H1 (cell line): ENCODE measurements around the gene CAVIN2. TPM values are rescaled to one million over a fixed set of nuclear protein-coding genes. Genes with fewer than 3 reads are reported as not detected.

Source experiments
- CTCF ChIA-PET: fragments of 300-600 bp; sonication (Branson Sonifier 250); formaldehyde crosslinking; loops from one replicate; lab custom pipeline; 2021; ENCODE audit not compliant: partially characterized antibody; lab: Charles Lee
- POLR2A ChIA-PET: fragments of 300-600 bp; sonication (Branson Sonifier 250); formaldehyde crosslinking; loops from one replicate; lab custom pipeline; 2021; ENCODE audit warnings: inconsistent platforms; ENCODE audit not compliant: partially characterized antibody; lab: Charles Lee
- DNase-seq, 2 experiments: peaks; one replicate each; pipeline versions ENCODE4 v3.0.0 to v3.0.0-alpha.2; 2010 to 2022; ENCODE audit warnings: low spot score in 2 of 2, low read depth in 1 of 2, mixed read lengths in 1 of 2
- FAIRE-seq: peaks from 2 replicates; lab custom pipeline; 2011; peaks lifted over from hg19 to GRCh38; lab: Jason Lieb, UNC
- H2AFZ ChIP-seq: 2 replicates; pipeline ENCODE4 v1.8.1; 2012; ENCODE audit warnings: low read length, inconsistent platforms
- H2AK5ac ChIP-seq: 2 replicates; pipeline ENCODE4 v1.6.1; 2013; ENCODE audit warnings: low read depth, low read length
- H2BK120ac ChIP-seq: replicated peaks from 2 replicates; pipeline ENCODE3; 2013; ENCODE audit warnings: low read depth, low read length, inconsistent platforms
- H2BK12ac ChIP-seq: 2 replicates; pipeline ENCODE4 v1.6.1; 2013; ENCODE audit warnings: low read depth, low read length
- H2BK15ac ChIP-seq: 2 replicates; pipeline ENCODE4 v1.6.1; 2013; ENCODE audit warnings: low read length
- H2BK20ac ChIP-seq: 2 replicates; pipeline ENCODE4 v1.6.1; 2013; ENCODE audit warnings: low read length
- H2BK5ac ChIP-seq: 2 replicates; pipeline ENCODE4 v1.6.1; 2013; ENCODE audit warnings: low read depth, low read length
- H3K14ac ChIP-seq: 2 replicates; pipeline ENCODE4 v1.6.1; 2013; ENCODE audit warnings: inconsistent platforms; ENCODE audit not compliant: insufficient read length
- H3K18ac ChIP-seq: 2 replicates; pipeline ENCODE4 v1.6.1; 2013; ENCODE audit warnings: low read length; ENCODE audit errors: extremely low read depth
- H3K23ac ChIP-seq: 2 replicates; pipeline ENCODE4 v1.6.1; 2013; ENCODE audit warnings: inconsistent platforms; ENCODE audit not compliant: insufficient read length
- H3K23me2 ChIP-seq: 2 replicates; pipeline ENCODE4 v1.6.1; 2013; ENCODE audit warnings: low read depth, low read length
- H3K27ac ChIP-seq: 2 replicates; pipeline ENCODE4 v1.6.1; 2011; ENCODE audit warnings: low read depth, low read length, inconsistent platforms
- H3K27me3 ChIP-seq, 4 experiments: replicated peaks in 1 of 4; 1 replicate in 1 of 4; 2 replicates in 3 of 4; pipeline versions ENCODE4 v1.6.1 to v1.8.1; 2011 to 2013; ENCODE audit warnings: low read length in 3 of 4, mild to moderate bottlenecking in 3 of 4, inconsistent platforms in 2 of 4, mixed read lengths in 2 of 4, moderate library complexity in 1 of 4; ENCODE audit not compliant: control insufficient read depth in 3 of 4, insufficient read depth in 3 of 4; ENCODE audit errors: extremely low read depth in 1 of 4
- H3K36me3 ChIP-seq, 4 experiments: 2 replicates each; pipeline versions ENCODE4 v1.6.1 to v1.8.1; 2011 to 2013; ENCODE audit warnings: mild to moderate bottlenecking in 4 of 4, low read length in 3 of 4, moderate library complexity in 2 of 4, control low read depth in 1 of 4, inconsistent platforms in 1 of 4; ENCODE audit not compliant: insufficient read depth in 4 of 4, control insufficient read depth in 2 of 4
- H3K4ac ChIP-seq: replicated peaks from 2 replicates; pipeline ENCODE3; 2013; ENCODE audit warnings: low read length, low read depth, mixed read lengths, inconsistent platforms; ENCODE audit not compliant: insufficient read length
- H3K4me1 ChIP-seq, 4 experiments: replicated peaks in 1 of 4; 1 replicate in 1 of 4; 2 replicates in 3 of 4; pipeline versions ENCODE4 v1.6.1 to v1.8.1; 2011 to 2013; ENCODE audit warnings: low read length in 3 of 4, inconsistent platforms in 2 of 4, mixed read lengths in 1 of 4; ENCODE audit not compliant: insufficient read depth in 4 of 4, control insufficient read depth in 3 of 4
- H3K4me2 ChIP-seq, 2 experiments: 2 replicates each; pipeline versions ENCODE4 v1.6.1 to v1.8.1; 2011 to 2013; ENCODE audit warnings: low read depth in 2 of 2, low read length in 2 of 2, control low read depth in 1 of 2, inconsistent platforms in 1 of 2, mild to moderate bottlenecking in 1 of 2; ENCODE audit not compliant: insufficient read depth in 1 of 2
- H3K4me3 ChIP-seq, 4 experiments: fragments of 200-600, 300-600 bp in 1 of 4; sonication (generic), shearing (Covaris generic), sonication (Bioruptor Twin) in 1 of 4; 2 replicates each; pipeline versions ENCODE4 v1.5.1 to v1.8.1; 2011 to 2016; ENCODE audit warnings: low read length in 4 of 4, low read depth in 3 of 4, control low read depth in 2 of 4, inconsistent platforms in 2 of 4, mild to moderate bottlenecking in 2 of 4, mixed read lengths in 1 of 4, moderate library complexity in 1 of 4; ENCODE audit not compliant: insufficient read depth in 2 of 4; ENCODE audit errors: extremely low read depth in 1 of 4
- H3K56ac ChIP-seq: replicated peaks from 2 replicates; pipeline ENCODE3; 2013; ENCODE audit warnings: low read depth, mild to moderate bottlenecking, mixed read lengths, low read length, inconsistent platforms; ENCODE audit not compliant: insufficient read length
- H3K79me1 ChIP-seq: 2 replicates; pipeline ENCODE4 v1.6.1; 2013; ENCODE audit warnings: low read depth, low read length, control low read depth
- H3K79me2 ChIP-seq, 2 experiments: 2 replicates each; pipeline versions ENCODE4 v1.6.1 to v1.8.1; 2012 to 2013; ENCODE audit warnings: low read length in 2 of 2, mild to moderate bottlenecking in 2 of 2, inconsistent platforms in 1 of 2; ENCODE audit not compliant: insufficient read depth in 2 of 2, control insufficient read depth in 1 of 2
- H3K9ac ChIP-seq, 4 experiments: replicated peaks in 1 of 4; 1 replicate in 1 of 4; 2 replicates in 3 of 4; pipeline versions ENCODE4 v1.6.1 to v1.8.1; 2011 to 2013; ENCODE audit warnings: low read depth in 3 of 4, low read length in 3 of 4, control low read depth in 2 of 4, mild to moderate bottlenecking in 2 of 4, moderate library complexity in 2 of 4, inconsistent platforms in 1 of 4; ENCODE audit errors: extremely low read depth in 1 of 4
- H3K9me3 ChIP-seq, 2 experiments: 2 replicates each; pipeline versions ENCODE4 v1.6.1 to v1.8.1; 2012 to 2013; ENCODE audit warnings: mild to moderate bottlenecking in 2 of 2, moderate library complexity in 2 of 2, control low read depth in 1 of 2, inconsistent platforms in 1 of 2, low read depth in 1 of 2, low read length in 1 of 2, mixed read lengths in 1 of 2; ENCODE audit not compliant: insufficient read depth in 2 of 2
- H4K20me1 ChIP-seq, 2 experiments: replicated peaks in 1 of 2; 2 replicates each; pipeline versions ENCODE3 to v1.8.1; 2011 to 2013; ENCODE audit warnings: inconsistent platforms in 2 of 2, low read length in 2 of 2, mild to moderate bottlenecking in 1 of 2; ENCODE audit not compliant: insufficient read depth in 2 of 2, control insufficient read depth in 1 of 2
- H4K5ac ChIP-seq: 2 replicates; pipeline ENCODE4 v1.6.1; 2013; ENCODE audit warnings: low read length, low read depth, mixed read lengths, inconsistent platforms; ENCODE audit not compliant: insufficient read length
- H4K8ac ChIP-seq: 2 replicates; pipeline ENCODE4 v1.8.0; 2013; ENCODE audit warnings: mild to moderate bottlenecking, moderate library complexity, low read length, inconsistent platforms; ENCODE audit not compliant: insufficient read depth; ENCODE audit errors: extremely low read depth
- H4K91ac ChIP-seq: replicated peaks from 2 replicates; pipeline ENCODE3; 2013; ENCODE audit warnings: low read length, mixed read lengths, inconsistent platforms; ENCODE audit not compliant: insufficient read length
- ATF2 ChIP-seq: IDR thresholded peaks from 2 replicates; pipeline ENCODE4 v1.6.1; 2012; ENCODE audit warnings: low read length, inconsistent platforms
- ATF3 ChIP-seq: IDR thresholded peaks from 2 replicates; pipeline ENCODE4 v1.6.1; 2011; ENCODE audit warnings: low read depth, mild to moderate bottlenecking, low read length; ENCODE audit not compliant: insufficient read depth
- GTF2F1 ChIP-seq: IDR thresholded peaks from 2 replicates; pipeline ENCODE4 v1.6.1; 2012; ENCODE audit warnings: low read depth, low read length, improper control_type of control experiment, borderline replicate concordance
- KDM4A ChIP-seq: IDR thresholded peaks from one replicate; pipeline ENCODE4 v1.7.1; 2012; ENCODE audit warnings: low read depth, mild to moderate bottlenecking, moderate library complexity, low read length, inconsistent platforms; ENCODE audit not compliant: severe bottlenecking
- KDM5A ChIP-seq: fragments of 200-600 bp; IDR thresholded peaks from 2 replicates; pipeline ENCODE4 v1.7.1; 2012; ENCODE audit warnings: mild to moderate bottlenecking, low read length, inconsistent platforms, mixed read lengths
- RAD21 ChIP-seq, 2 experiments: IDR thresholded peaks in 1 of 2; conservative IDR thresholded peaks in 1 of 2; 2 replicates each; pipeline ENCODE4 v1.6.1; 2011; ENCODE audit warnings: low read depth in 2 of 2, low read length in 2 of 2, improper control_type of control experiment in 1 of 2, inconsistent platforms in 1 of 2, mild to moderate bottlenecking in 1 of 2, moderate library complexity in 1 of 2
- RNF2 ChIP-seq: fragments of 200-900, 300-1000 bp; sonication (generic); IDR thresholded peaks from 2 replicates; pipeline ENCODE4 v1.7.1; 2016; ENCODE audit warnings: borderline replicate concordance, low read depth, mild to moderate bottlenecking, antibody characterized with exemption, low read length; ENCODE audit not compliant: poor library complexity, severe bottlenecking; ENCODE audit errors: missing control alignments
- SIX5 ChIP-seq: IDR thresholded peaks from 2 replicates; pipeline ENCODE4 v1.6.1; 2011; ENCODE audit warnings: mild to moderate bottlenecking, low read depth, low read length
- SP1 ChIP-seq: IDR thresholded peaks from 2 replicates; pipeline ENCODE4 v1.6.1; 2011; ENCODE audit warnings: low read depth, low read length
- USF2 ChIP-seq: IDR thresholded peaks from 2 replicates; pipeline ENCODE4 v1.6.1; 2011; ENCODE audit warnings: low read length, improper control_type of control experiment
- WGBS, 2 experiments: shearing (Covaris generic) in 1 of 2; methylation state at CpG; one replicate each; pipeline versions ENCODE4 v1.1.6 to v1.1.7; 2013 to 2015; ENCODE audit warnings: low lambda C conversion rate in 2 of 2, mixed read lengths in 2 of 2, inconsistent platforms in 1 of 2, low coverage in 1 of 2, missing lambda C conversion rate in 1 of 2; ENCODE audit not compliant: insufficient replicate concordance in 2 of 2, insufficient coverage in 1 of 2, insufficient read length in 1 of 2; ENCODE audit errors: extremely low coverage in 1 of 2, missing lambda C conversion rate in 1 of 2; 5-methylcytosine and 5-hydroxymethylcytosine counted together
- polyA plus RNA-seq, 7 experiments: library from polyadenylated mRNA; depleted of rRNA in 3 of 7; stranded (reverse) in 5 of 7; unstranded in 2 of 7; fragments of >200 nt in 5 of 7; fragments of 200-250 nt in 2 of 7; gene quantifications; 1 replicate in 5 of 7; 2 replicates in 1 of 7; 4 replicates in 1 of 7; pipeline versions ENCODE4 v1.2.1 to v1.2.3, GENCODE V29; 2011 to 2013; ENCODE audit warnings: missing spikeins in 2 of 7, mixed read lengths in 2 of 7
- total RNA-seq: library from RNA; stranded (reverse); fragmentation: NEBNext Ultra II Directional; extraction: Animal tissue kit (Norgen Biotek cat#: 25700); gene quantifications from 2 replicates; pipeline ENCODE4 v1.2.1, GENCODE V29; 2021

The CAVIN2 gene
- total and polyA plus RNA-seq, 2 of the 8 experiments (the other 6 are each of a cell fraction or from before 2014, with no cell fraction given): 0.03 TPM; not detected in 1

- Histone ChIP-seq H3K27me3 (no peaks in the 10 kb centered on the region), H3K9me3 (peaks cover 0 to 3% of the 10 kb centered on the region in 2 experiments; a peak in 1 of 4 replicates), H3K23me2 (no peaks in the 10 kb centered on the region), H3K79me1 (no peaks in the 10 kb centered on the region), H2BK15ac (no peak overlapping the region), H4K8ac (no peak overlapping the region), H3K56ac (no peak overlapping the region), H4K5ac (no peak overlapping the region), H3K79me2 (no peaks in the 10 kb centered on the region), H3K4ac (no peak overlapping the region), H3K14ac (no peak overlapping the region), H3K4me1 (no peaks in the 10 kb centered on the region; a peak in 1 of 7 replicates), H2AFZ (no peak overlapping the region), H2BK20ac (no peak overlapping the region), H3K36me3 (no peaks in the 10 kb centered on the region), H4K91ac (no peak overlapping the region), H2BK5ac (no peak overlapping the region), H3K9ac (no peak overlapping the region), H3K18ac (no peak overlapping the region), H3K27ac (no peak overlapping the region), H3K4me3 (no peak overlapping the region), H3K4me2 (no peak overlapping the region), H2AK5ac (no peak overlapping the region), H2BK12ac (no peak overlapping the region), H2BK120ac (no peak overlapping the region), H4K20me1 (no peaks in the 10 kb centered on the region), H3K23ac (no peak overlapping the region)
- no peak for DNase-seq
- 100% methylated on average over 1 of the region's 1 CpG; no CpG with 5 or more reads in 1 of the 2 experiments for WGBS, 2 experiments
- POLR2A ChIA-PET: no interaction called here
- CTCF ChIA-PET: interaction anchor here (1.2 to 2.6 kb wide), 2 partner anchors 15 to 48 kb away, joined by 3 to 19 read pairs; no protein-coding TSS in a partner anchor
- FAIRE-seq: no peak
- TF ChIP-seq SIX5 (no peak), ATF2 (no peak), USF2 (no peak), RAD21 (IDR thresholded peaks at IDR 0.05 in 1 of 2, conservative IDR thresholded peaks at IDR 0.05 in 1 of 2; ENCODE audit: low read depth in 2 of 2, low read length in 2 of 2) (no peak), RNF2 (no peak), KDM4A (no peak), ATF3 (no peak), SP1 (no peak), KDM5A (no peak), GTF2F1 (no peak)
Observed at GRCh38 chr2:191885098-191885497, 38.2 kb upstream of the CAVIN2 start.
